HUES48 (cell line): Measurements from ENCODE around the gene SH3RF3.
A peak's percentile ranks its signal among the peaks of the same experiment; 100 is the strongest.
"Not testable (repeated sequence)": the region's sequence is repeated elsewhere in the genome, so short reads cannot be mapped to it uniquely, and the experiment has no call there.

Experiments used
- H3K27ac ChIP-seq: one replicate; pipeline ENCODE4 v1.7.0; 2013; ENCODE audit warnings: low read depth, low read length, inconsistent platforms
- H3K27me3 ChIP-seq: 2 replicates; pipeline ENCODE4 v1.6.1; 2013; ENCODE audit warnings: mild to moderate bottlenecking, low read length; ENCODE audit not compliant: control insufficient read depth, insufficient read depth
- H3K36me3 ChIP-seq: 2 replicates; pipeline ENCODE4 v1.6.1; 2013; ENCODE audit warnings: low read length; ENCODE audit not compliant: control insufficient read depth, insufficient read depth
- H3K4me1 ChIP-seq: 2 replicates; pipeline ENCODE4 v1.6.1; 2013; ENCODE audit warnings: mild to moderate bottlenecking, low read length; ENCODE audit not compliant: control insufficient read depth, insufficient read depth
- H3K4me3 ChIP-seq: 2 replicates; pipeline ENCODE4 v1.5.1; 2013; ENCODE audit warnings: mild to moderate bottlenecking, low read depth, low read length
- H3K9ac ChIP-seq: 2 replicates; pipeline ENCODE4 v1.6.1; 2013; ENCODE audit warnings: mild to moderate bottlenecking, low read depth, low read length, moderate library complexity
- H3K9me3 ChIP-seq: 2 replicates; pipeline ENCODE4 v1.6.1; 2013; ENCODE audit warnings: low read length; ENCODE audit not compliant: control insufficient read depth, insufficient read depth

Gene SH3RF3

DNA sequence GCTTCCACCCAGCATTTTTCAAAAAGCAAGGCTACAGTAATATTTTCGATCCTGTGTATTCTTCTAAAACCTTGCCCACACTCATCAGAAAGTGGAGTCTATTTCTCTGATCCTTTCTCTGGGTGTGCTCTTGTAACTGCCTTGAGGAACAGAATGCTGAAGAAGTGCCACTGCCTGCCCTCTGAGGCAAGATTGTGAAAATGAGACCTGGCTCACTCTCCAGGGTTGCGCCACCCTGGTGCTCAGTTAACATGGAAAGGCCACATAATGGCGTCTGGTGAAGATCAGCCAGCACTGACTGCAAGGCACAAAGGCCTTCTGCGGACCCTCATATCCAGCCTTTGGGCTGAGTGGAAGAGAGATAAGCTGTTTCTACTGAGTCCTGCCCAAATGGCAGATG, 11.2 kb upstream of the SH3RF3 start:
- H3K36me3 ChIP-seq, result no peaks in the 10 kb centered on the region
- no peaks in the 10 kb centered on the region for H3K4me1 ChIP-seq
- H3K9ac ChIP-seq, result no peak overlapping the region
- H3K27me3 ChIP-seq, result peaks cover 5% of the 10 kb centered on the region; the same call in 1 of the 2 replicates
- H3K4me3 ChIP-seq, result no peak overlapping the region
- peaks cover 8% of the 10 kb centered on the region for H3K9me3 ChIP-seq
- H3K27ac ChIP-seq, result no peak overlapping the region

DNA sequence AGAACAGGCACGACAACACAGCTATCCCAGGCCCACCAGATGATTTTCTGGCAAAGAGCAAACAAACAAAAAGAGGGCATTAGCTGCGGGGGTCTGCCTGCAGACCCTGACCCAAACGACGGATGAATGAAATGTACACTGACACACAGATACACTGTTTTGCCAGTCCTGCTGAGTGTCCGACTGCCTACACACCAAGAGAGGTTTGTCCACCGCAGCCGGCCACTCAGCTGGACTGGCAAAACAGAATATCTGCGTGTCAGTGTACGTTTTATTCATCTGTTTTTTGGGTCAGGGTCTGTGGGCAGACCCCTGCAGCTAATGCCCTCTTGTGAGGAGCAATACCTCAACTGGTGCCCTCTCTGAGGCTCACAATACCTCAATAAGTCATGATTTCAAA, 10.7 kb upstream of the SH3RF3 start:
- peaks cover 8% of the 10 kb centered on the region for H3K9me3 ChIP-seq
- no peak overlapping the region for H3K9ac ChIP-seq
- peaks cover 5% of the 10 kb centered on the region; the same call in 1 of the 2 replicates for H3K27me3 ChIP-seq
- no peaks in the 10 kb centered on the region for H3K4me1 ChIP-seq
- H3K36me3 ChIP-seq, result no peaks in the 10 kb centered on the region
- H3K27ac ChIP-seq, result no peak overlapping the region
- H3K4me3 ChIP-seq, result no peak overlapping the region

DNA sequence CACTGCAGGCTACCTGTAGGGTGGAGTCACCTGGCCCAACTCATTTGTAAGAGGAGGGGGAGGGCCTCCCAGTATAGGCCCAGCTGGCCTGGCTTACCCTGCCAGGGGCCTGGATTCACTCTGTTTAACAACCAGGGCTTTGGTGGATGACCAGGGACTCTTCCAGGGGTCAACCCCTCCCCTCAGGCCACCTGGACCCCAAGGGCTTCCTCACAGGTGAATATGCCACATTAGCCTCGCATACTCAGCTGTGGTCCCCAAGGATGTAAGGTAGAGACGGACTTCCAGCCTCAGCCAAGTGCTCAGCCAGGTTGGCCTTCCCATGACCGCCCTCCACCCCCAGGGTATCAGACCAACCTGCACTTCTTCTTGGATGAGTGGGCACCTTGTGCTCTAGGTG, 8.8 kb upstream of the SH3RF3 start:
- Histone ChIP-seq H3K4me3 (no peak overlapping the region), H3K9me3 (peaks cover 8% of the 10 kb centered on the region), H3K4me1 (no peaks in the 10 kb centered on the region), H3K27ac (no peak overlapping the region), H3K36me3 (no peaks in the 10 kb centered on the region), H3K9ac (no peak overlapping the region), H3K27me3 (peaks cover 5% of the 10 kb centered on the region; the same call in 1 of the 2 replicates)

DNA sequence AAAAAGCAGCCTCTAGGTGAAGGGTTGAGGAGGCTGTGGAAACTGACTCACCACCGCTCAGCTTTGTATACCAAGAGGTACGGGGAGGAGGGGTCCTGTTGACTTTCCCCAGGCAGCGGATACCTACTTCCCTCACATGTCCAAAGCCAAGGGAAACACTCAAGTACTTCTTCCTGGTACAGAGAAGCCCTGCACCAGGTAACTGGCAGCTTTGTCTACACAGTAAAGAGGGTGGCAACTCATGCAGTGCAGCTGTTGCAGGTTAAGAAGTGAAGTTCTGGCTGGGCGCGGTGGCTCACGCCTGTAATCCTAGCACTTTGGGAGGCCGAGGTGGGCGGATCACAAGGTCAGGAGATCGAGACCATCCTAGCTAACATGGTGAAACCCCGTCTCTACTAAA, 8.3 kb upstream of the SH3RF3 start:
- not testable (repeated sequence) for H3K27ac ChIP-seq, H3K27me3 ChIP-seq, H3K4me3 ChIP-seq, H3K36me3 ChIP-seq, H3K9ac ChIP-seq, H3K9me3 ChIP-seq, H3K4me1 ChIP-seq

DNA sequence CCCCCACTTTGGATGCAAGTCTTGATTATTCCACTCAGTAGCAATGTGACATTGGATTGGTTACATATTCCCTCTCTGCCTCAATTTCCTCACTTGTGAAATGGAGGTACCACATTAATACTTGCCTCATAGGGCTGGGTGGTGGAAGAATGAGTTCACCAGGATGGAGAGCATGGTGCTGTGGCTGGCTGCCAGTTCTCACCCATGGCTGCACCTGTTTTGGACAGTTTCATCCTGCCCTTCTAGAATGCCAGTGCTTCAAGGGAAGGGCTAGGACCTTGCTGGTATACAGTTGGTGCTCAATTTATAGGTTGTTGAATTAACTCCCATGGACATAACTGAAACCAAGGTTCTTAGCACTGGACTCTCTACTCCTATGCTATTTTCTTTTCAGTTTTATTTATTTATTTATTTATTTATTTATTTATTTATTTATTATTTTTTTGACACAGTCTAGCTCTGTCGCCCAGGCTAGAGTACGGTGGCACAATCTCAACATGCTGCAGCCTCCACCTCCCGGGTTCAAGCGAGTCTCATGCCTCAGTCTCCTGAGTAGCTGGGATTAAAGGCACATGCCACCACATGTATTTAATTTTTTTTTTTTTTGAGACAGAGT, 5.3 kb upstream of the SH3RF3 start:
- no peaks in the 10 kb centered on the region for H3K9me3 ChIP-seq
- H3K36me3 ChIP-seq, result no peaks in the 10 kb centered on the region
- peaks cover 30% of the 10 kb centered on the region for H3K27me3 ChIP-seq
- no peaks in the 10 kb centered on the region for H3K4me1 ChIP-seq
- no peak overlapping the region for H3K4me3 ChIP-seq
- H3K27ac ChIP-seq, result no peak overlapping the region
- no peak overlapping the region for H3K9ac ChIP-seq

DNA sequence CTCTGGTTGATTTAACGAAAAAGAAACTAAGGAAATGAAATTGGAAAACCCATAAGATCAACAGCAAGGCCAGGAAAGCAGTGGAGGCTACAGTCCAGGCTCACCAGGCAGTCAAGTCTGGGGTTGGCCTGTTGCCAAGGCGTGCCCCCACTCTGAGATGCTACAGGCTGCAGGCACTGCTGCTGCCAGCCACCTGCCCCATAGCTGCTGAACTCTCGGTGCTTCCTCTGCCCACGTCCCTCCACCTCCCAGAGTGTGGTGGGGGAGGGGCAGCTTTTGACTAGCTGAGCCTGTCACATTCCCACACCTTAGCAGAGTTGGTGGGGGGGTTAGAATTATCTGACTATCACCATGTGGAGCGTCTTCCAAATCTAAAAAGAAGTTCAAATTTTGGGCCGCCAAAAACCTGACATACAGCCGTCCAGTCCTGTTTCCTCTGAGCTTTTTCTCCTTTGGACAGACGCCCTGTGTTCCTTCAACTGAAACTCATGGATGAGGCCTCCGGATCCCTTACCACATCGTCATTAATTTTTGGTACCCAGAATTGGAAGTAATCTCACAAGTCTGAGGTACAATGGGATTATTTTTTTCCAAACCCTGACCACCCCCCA, 3.9 kb upstream of the SH3RF3 start:
- no peaks in the 10 kb centered on the region for H3K36me3 ChIP-seq
- H3K27me3 ChIP-seq, result peaks cover 44% of the 10 kb centered on the region
- H3K27ac ChIP-seq, result no peak overlapping the region
- no peaks in the 10 kb centered on the region for H3K9me3 ChIP-seq
- no peaks in the 10 kb centered on the region for H3K4me1 ChIP-seq
- H3K4me3 ChIP-seq, result no peak overlapping the region
- H3K9ac ChIP-seq, result no peak overlapping the region

DNA sequence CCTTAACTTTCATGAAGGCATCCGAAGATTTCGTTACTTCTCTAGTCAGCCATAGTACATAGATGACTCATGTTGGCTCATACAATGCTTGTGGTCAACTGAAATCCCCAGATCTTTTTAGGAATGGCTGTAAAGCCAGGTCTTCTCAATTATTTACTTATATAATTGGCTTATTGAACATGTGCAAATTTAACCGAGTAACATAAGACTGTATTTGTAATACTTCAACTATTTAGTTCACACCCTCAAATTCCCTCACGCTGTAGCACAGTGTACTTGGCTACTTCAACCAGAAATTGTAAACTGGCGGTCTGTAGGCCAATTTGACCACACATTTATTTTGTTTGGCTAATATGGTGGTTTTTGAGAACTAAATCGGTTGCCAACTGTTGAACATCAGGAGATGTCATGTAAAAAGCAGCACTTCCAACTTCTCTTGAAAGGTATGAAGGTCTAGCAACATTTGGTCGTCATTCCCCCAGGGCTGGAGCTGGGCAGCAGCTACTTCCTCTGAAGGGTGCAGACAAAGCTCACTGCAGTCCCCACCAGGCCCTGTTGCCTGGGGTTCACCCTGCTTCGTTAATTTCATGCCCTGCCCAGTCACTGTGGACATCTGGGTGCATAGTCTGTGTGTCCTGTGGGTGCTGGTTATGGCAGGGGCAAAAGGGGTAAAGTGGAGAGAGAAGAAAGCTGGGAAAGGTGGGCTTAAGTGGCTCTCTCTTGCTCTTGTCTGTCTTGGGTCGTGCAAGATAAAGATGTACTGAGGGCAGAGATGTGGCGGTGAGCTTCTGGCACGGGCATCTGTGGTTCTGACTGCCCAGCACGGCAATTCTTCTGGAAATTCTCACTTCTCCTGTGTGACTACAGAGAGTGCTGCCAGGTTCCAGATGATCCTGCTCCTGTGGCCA, 3.2 kb upstream of the SH3RF3 start:
- Histone ChIP-seq H3K9ac (no peak overlapping the region), H3K4me1 (no peaks in the 10 kb centered on the region), H3K36me3 (no peaks in the 10 kb centered on the region), H3K4me3 (no peak overlapping the region), H3K27ac (no peak overlapping the region), H3K9me3 (no peaks in the 10 kb centered on the region), H3K27me3 (peaks cover 52% of the 10 kb centered on the region)

DNA sequence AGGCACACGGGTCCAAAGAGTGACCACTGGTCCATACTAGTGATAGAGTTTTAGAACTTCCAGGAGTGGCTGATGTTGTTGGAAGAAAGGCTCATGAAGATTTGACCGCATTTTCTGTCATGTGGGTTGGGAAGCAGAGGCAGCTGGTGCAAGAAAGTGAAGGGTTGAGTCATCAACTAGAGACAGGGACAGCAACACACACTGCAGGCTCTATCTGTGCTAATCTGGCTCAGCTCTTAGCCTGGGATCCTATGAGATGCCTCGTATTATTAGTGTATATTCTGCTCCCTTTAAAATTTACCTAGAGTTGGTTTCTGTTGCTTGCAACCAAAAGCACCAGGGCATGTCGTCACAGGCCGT, 2.5 kb upstream of the SH3RF3 start:
- Histone ChIP-seq H3K4me1 (no peaks in the 10 kb centered on the region), H3K9ac (no peak overlapping the region), H3K4me3 (no peak overlapping the region), H3K27me3 (peaks cover 58% of the 10 kb centered on the region), H3K9me3 (no peaks in the 10 kb centered on the region), H3K27ac (no peak overlapping the region), H3K36me3 (no peaks in the 10 kb centered on the region)

DNA sequence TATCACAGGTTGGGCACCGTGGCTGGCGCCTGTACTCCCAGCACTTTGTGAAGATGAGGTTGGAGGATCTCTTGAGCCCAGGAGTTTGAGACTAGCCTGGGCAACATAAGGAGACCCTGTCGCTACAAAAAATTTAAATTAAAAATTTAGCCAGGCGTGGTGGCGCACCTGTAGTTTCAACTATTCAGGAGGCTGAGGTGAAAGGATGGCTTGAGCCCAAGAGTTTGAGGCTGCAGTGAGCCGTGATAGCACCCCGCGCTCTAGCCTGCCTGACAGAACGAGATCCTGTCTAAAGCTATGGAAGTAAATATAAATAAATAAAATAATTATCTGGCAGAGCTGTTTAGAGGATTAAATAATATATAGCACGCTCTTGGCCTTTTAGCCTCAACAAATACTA, 1.4 kb upstream of the SH3RF3 start:
- Histone ChIP-seq H3K9ac (no peak overlapping the region), H3K4me3 (peak overlapping the region; percentile 73)

DNA sequence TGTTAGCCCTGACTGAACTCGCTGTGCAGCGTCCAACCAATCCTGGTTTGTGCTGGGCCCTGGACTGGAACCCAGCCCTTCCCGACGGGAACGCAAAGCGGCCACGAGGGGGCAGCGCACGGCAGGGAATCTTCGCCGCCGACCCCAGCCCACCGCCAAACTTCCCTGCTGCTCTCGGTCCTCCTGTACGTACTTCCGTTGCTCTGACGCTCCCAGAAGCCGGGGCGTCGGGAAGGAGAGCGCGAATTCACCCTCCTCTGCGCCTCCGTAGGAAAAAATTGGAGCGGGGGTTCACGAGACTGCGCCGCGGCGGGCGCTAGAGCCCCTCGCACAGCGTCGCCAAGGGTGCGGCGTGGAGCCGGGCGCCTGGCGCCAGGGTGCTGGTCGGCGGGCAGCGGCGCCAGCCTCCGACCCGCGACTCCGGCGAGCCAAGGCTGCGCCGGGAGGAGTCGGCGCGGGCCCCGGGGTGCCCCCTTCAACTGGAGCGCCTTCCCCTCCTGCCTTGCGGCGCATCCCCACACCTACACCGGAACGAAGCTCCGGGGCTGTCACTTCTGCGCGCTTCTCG, 873 bp upstream of the SH3RF3 start:
- H3K9ac ChIP-seq, result no peak overlapping the region
- H3K4me3 ChIP-seq, result peak overlapping the region; percentile 73
- 0 out of 2 replicates have a peak, but pooled peaks cover 3% of the 10 kb centered on the region for H3K4me1 ChIP-seq
- peaks cover 69% of the 10 kb centered on the region for H3K27me3 ChIP-seq
- no peaks in the 10 kb centered on the region for H3K9me3 ChIP-seq
- H3K36me3 ChIP-seq, result no peaks in the 10 kb centered on the region
- H3K27ac ChIP-seq, result no peak overlapping the region

More for the DNA sequence above, 1.4 kb upstream of the SH3RF3 start:
- Histone ChIP-seq H3K36me3 (no peaks in the 10 kb centered on the region), H3K27me3 (peaks cover 65% of the 10 kb centered on the region), H3K4me1 (0 out of 2 replicates have a peak, but pooled peaks cover 2% of the 10 kb centered on the region), H3K27ac (no peak overlapping the region), H3K9me3 (no peaks in the 10 kb centered on the region)
